Fibroblast of skin of scalp (primary cell): ENCODE data around the gene NCS1.

ENCODE experiments used
- DNase-seq: peaks from one replicate; pipeline ENCODE4 v3.0.0-alpha.2; 2013

NCS1 gene

GRCh38 chr9:130147910-130148309 lies 24.3 kb upstream of the NCS1 start:
- DNase-seq, result no peak

GRCh38 chr9:130149031-130149430 lies 23.2 kb upstream of the NCS1 start:
- DNase-seq, result no peak

- no peak for DNase-seq
Observed at GRCh38 chr9:130149654-130150286, 22.4 kb upstream of the NCS1 start.

- peak; percentile 65 for DNase-seq
Observed at GRCh38 chr9:130150779-130151382, 21.3 kb upstream of the NCS1 start.

- DNase-seq, result no peak
Observed at GRCh38 chr9:130154816-130155215, 17.4 kb upstream of the NCS1 start.

- DNase-seq, result no peak
Observed at GRCh38 chr9:130155647-130156046, 16.6 kb upstream of the NCS1 start.

GRCh38 chr9:130156672-130157071 lies 15.5 kb upstream of the NCS1 start:
- no peak for DNase-seq

- no peak for DNase-seq
Observed at GRCh38 chr9:130157079-130157478, 15.1 kb upstream of the NCS1 start.

GRCh38 chr9:130158001-130158400 lies 14.2 kb upstream of the NCS1 start:
- DNase-seq, result no peak

- no peak for DNase-seq
Observed at GRCh38 chr9:130159057-130159456, 13.1 kb upstream of the NCS1 start.

- DNase-seq, result no peak
Observed at GRCh38 chr9:130159915-130160670, 12.1 kb upstream of the NCS1 start.

- no peak for DNase-seq
Observed at GRCh38 chr9:130160862-130161470, 11.2 kb upstream of the NCS1 start.

- DNase-seq, result no peak
Observed at GRCh38 chr9:130165579-130165978, 6.6 kb upstream of the NCS1 start.

- no peak for DNase-seq
Observed at GRCh38 chr9:130166399-130166798, 5.8 kb upstream of the NCS1 start.

- DNase-seq, result no peak
Observed at GRCh38 chr9:130167927-130168326, 4.3 kb upstream of the NCS1 start.

GRCh38 chr9:130171226-130172148 lies 717 bp upstream of the NCS1 start:
- DNase-seq, result no peak

GRCh38 chr9:130172858-130173665 lies 858 bp downstream of the NCS1 start:
- DNase-seq, result peak; percentile 39

- no peak for DNase-seq
Observed at GRCh38 chr9:130173666-130173983, 1.4 kb downstream of the NCS1 start.

- no peak for DNase-seq
Observed at GRCh38 chr9:130174025-130174424, 1.8 kb downstream of the NCS1 start.

GRCh38 chr9:130174920-130175321 lies 2.7 kb downstream of the NCS1 start:
- DNase-seq, result no peak

GRCh38 chr9:130175355-130175754 lies 3.2 kb downstream of the NCS1 start:
- no peak for DNase-seq

- no peak for DNase-seq
Observed at GRCh38 chr9:130176760-130177159, 4.6 kb downstream of the NCS1 start.
